Mammary epithelial cell (primary cell): ENCODE data around the gene RHOBTB3.
"Not testable (repeated sequence)": the region's sequence is repeated elsewhere in the genome, so short reads cannot be mapped to it uniquely, and the experiment has no call there.

Source experiments
- CTCF ChIP-seq, 2 donors: IDR thresholded peaks in 1 of 2; conservative IDR thresholded peaks in 1 of 2; 2 replicates each; pipeline ENCODE4 v1.5.1; 2011 to 2012; ENCODE audit warnings: inconsistent platforms in 2 of 2, low read length in 2 of 2, mild to moderate bottlenecking in 2 of 2, control low read depth in 1 of 2, low read depth in 1 of 2; ENCODE audit not compliant: insufficient read depth in 1 of 2; ENCODE audit errors: extremely low read depth in 1 of 2
- EZH2 ChIP-seq: IDR thresholded peaks from 2 replicates; pipeline ENCODE4 v1.6.1; 2012; ENCODE audit warnings: low read length, inconsistent platforms, borderline replicate concordance

GRCh38 chr5:95707534-95708188 lies 23.5 kb upstream of the RHOBTB3 start:
- TF ChIP-seq CTCF (conservative IDR thresholded peaks at IDR 0.05 in 1 of 2, IDR thresholded peaks at IDR 0.05 in 1 of 2; ENCODE audit: extremely low read depth in 1 of 2, insufficient read depth in 1 of 2, low read depth in 1 of 2, low read length in 2 of 2); EZH2: not testable (repeated sequence)
